ENCODE data around the gene GUCY2D.
"Not testable (repeated sequence)": the region's sequence is repeated elsewhere in the genome, so short reads cannot be mapped to it uniquely, and the experiment has no call there.

Gene GUCY2D

GRCh38 chr17:8046929-8047768 is 44.7 kb downstream of the GUCY2D start:
- DNase-seq = no peak

- DNase-seq = no peak
Measured at GRCh38 chr17:8047769-8048110, 45.3 kb downstream of the GUCY2D start.

- DNase-seq = no peak
Measured at GRCh38 chr17:8048236-8048635, 45.8 kb downstream of the GUCY2D start.

- DNase-seq = no peak
Measured at GRCh38 chr17:8048736-8049135, 46.3 kb downstream of the GUCY2D start.

- DNase-seq = no peak
Measured at GRCh38 chr17:8051831-8052230, 49.4 kb downstream of the GUCY2D start.

- no peak for DNase-seq
Measured at GRCh38 chr17:8052256-8053252, 50.1 kb downstream of the GUCY2D start.

GRCh38 chr17:8053600-8053999 is 51.2 kb downstream of the GUCY2D start:
- DNase-seq = no peak

- DNase-seq = no peak
Measured at GRCh38 chr17:8055851-8056231, 53.4 kb downstream of the GUCY2D start.

- no peak for DNase-seq
Measured at GRCh38 chr17:8056232-8056975, 54.0 kb downstream of the GUCY2D start.

GRCh38 chr17:8056976-8057625 is 54.7 kb downstream of the GUCY2D start:
- no peak for DNase-seq

GRCh38 chr17:8057691-8058114 is 55.3 kb downstream of the GUCY2D start:
- peak; percentile 32 for DNase-seq

- DNase-seq = no peak
Measured at GRCh38 chr17:8059131-8059530, 56.7 kb downstream of the GUCY2D start.

- DNase-seq = peak; percentile 38
Measured at GRCh38 chr17:8060274-8060673, 57.9 kb downstream of the GUCY2D start.

GRCh38 chr17:8061851-8062250 is 59.4 kb downstream of the GUCY2D start:
- DNase-seq = not testable (repeated sequence)

- DNase-seq = no peak
Measured at GRCh38 chr17:8062435-8062806, 60.0 kb downstream of the GUCY2D start.

GRCh38 chr17:8062807-8063483 is 60.5 kb downstream of the GUCY2D start:
- DNase-seq = no peak

GRCh38 chr17:8063761-8064534 is 61.5 kb downstream of the GUCY2D start:
- DNase-seq = no peak

GRCh38 chr17:8064561-8065019 is 62.2 kb downstream of the GUCY2D start:
- no peak for DNase-seq

GRCh38 chr17:8066841-8067775 is 64.7 kb downstream of the GUCY2D start:
- no peak for DNase-seq

GRCh38 chr17:8067806-8068205 is 65.4 kb downstream of the GUCY2D start:
- DNase-seq = no peak

Data from stimulated activated naive CD4-positive, alpha-beta T cell treated with Interleukin-2 at 50 U/mL for 16 hours (primary cell).